ENCODE measurements around the gene RAC2.

- TF ChIP-seq CTCF (IDR thresholded peaks at IDR 0.05) (no peak), POLR2AphosphoS5 (IDR thresholded peaks at IDR 0.05) (no peak), POLR2A (IDR thresholded peaks at IDR 0.05) (no peak)
Measured at GRCh38 chr22:37277384-37277783, 33.3 kb upstream of the RAC2 start.
